Heart left ventricle (tissue), 16 donors: ENCODE results near the gene GMFB. TPM values are rescaled to one million over a fixed set of nuclear protein-coding genes. Genes with fewer than 3 reads are reported as not detected.

ENCODE experiments used
- ATAC-seq, 4 donors: fragments of 200-7000 bp; cut with Tn5 transposase; one replicate each; pipeline ENCODE4 v1.9.1; 2020 to 2022; ENCODE audit warnings: moderate library complexity in 4 of 4, mild to moderate bottlenecking in 3 of 4, moderate number of reproducible peaks in 1 of 4
- DNase-seq, 5 donors: peaks; one replicate each; pipeline ENCODE4 v3.0.0-alpha.2; 2020
- H3K27ac ChIP-seq, 12 donors: fragments of 200-600 bp; sonication (generic) in 4 of 12; one replicate each; pipeline versions ENCODE4 v1.5.0 to v1.8.0; 2016 to 2022; ENCODE audit warnings: mild to moderate bottlenecking in 2 of 12
- H3K27me3 ChIP-seq, 9 donors: fragments of 200-600 bp; sonication (generic) in 2 of 9; one replicate each; pipeline versions ENCODE4 v1.5.1 to v1.8.0; 2016 to 2022; ENCODE audit warnings: mild to moderate bottlenecking in 3 of 9
- H3K36me3 ChIP-seq, 9 donors: fragments of 200-600 bp; sonication (generic) in 2 of 9; one replicate each; pipeline versions ENCODE4 v1.5.0 to v1.8.0; 2018 to 2022; ENCODE audit warnings: mild to moderate bottlenecking in 2 of 9
- H3K4me1 ChIP-seq, 12 donors: fragments of 200-600 bp; sonication (generic) in 4 of 12; one replicate each; pipeline versions ENCODE4 v1.5.0 to v1.8.0; 2016 to 2022; ENCODE audit warnings: mild to moderate bottlenecking in 3 of 12
- H3K4me3 ChIP-seq, 12 donors: fragments of 200-600 bp; sonication (generic) in 4 of 12; one replicate each; pipeline versions ENCODE4 v1.5.0 to v1.8.0; 2017 to 2022; ENCODE audit warnings: mild to moderate bottlenecking in 9 of 12, moderate library complexity in 4 of 12
- H3K9me3 ChIP-seq, 12 donors: fragments of 200-600 bp; sonication (generic) in 4 of 12; one replicate each; pipeline versions ENCODE4 v1.5.0 to v1.8.0; 2016 to 2022; ENCODE audit warnings: mild to moderate bottlenecking in 1 of 12
- POLR2A ChIP-seq, 2 donors: fragments of 450-650 bp; IDR thresholded peaks; one replicate each; pipeline ENCODE4 v1.6.1; 2017; ENCODE audit warnings: antibody characterized with exemption in 2 of 2, mild to moderate bottlenecking in 2 of 2, moderate library complexity in 2 of 2
- WGBS, 4 donors: extraction: QIAGEN DNeasy Blood & Tissue Kit in 2 of 4; methylation state at CpG; one replicate each; pipeline versions ENCODE4 v1.1.5 to v1.1.7; 2013 to 2018; 5-methylcytosine and 5-hydroxymethylcytosine counted together
- intact Hi-C, 10 donors: fragments of 100-400 bp; cut with DNase I; formaldehyde crosslinking; loops; one replicate each; pipeline versions ENCODE4 v1.11.1 to v1.14.2; 2022
- polyA plus RNA-seq, 2 donors: library from polyadenylated mRNA; stranded (reverse); fragments of 200-250 nt; gene quantifications; one replicate each; pipeline ENCODE4 v1.2.3, GENCODE V29; 2013
- total RNA-seq, 9 donors: library from RNA; depleted of rRNA in 2 of 9; stranded (reverse); fragments of >200 nt in 2 of 9; fragmentation: NEBNext Ultra II Directional in 3 of 9; extraction: Animal tissue kit (Norgen Biotek cat#: 25700) in 3 of 9; gene quantifications; one replicate each; pipeline versions ENCODE4 v1.1.0 to v1.2.4, GENCODE V29; 2016 to 2023
- TF ChIP-seq, protein P1 (sequence below), 12 donors: fragments of 200-600 bp; sonication (generic) in 4 of 12; IDR thresholded peaks; one replicate each; pipeline versions ENCODE4 v1.5.0 to v1.8.0; 2018 to 2022; ENCODE audit warnings: antibody characterized with exemption in 12 of 12, mild to moderate bottlenecking in 5 of 12
- donor health status: ischemic (EF 13 %, LVEDD 7.1; RV severe dilation, severe dysfunction).
- donor health status: healthy with polysubstance abuse.
- donor health status: DM: no; HTN: yes; CAD: no.
- donor health status: DM: no; HTN: no; CAD: no.
- donor health status: ischemic (EF 25% LVEDD 6.9; RV normal size, moderate dysfunction).
- donor health status: ischemic (EF 25% LVEDD 5.7; RV mildly dilated, moderate dysfunction).
- donor health status: healthy.
- donor health status: DM: yes; HTN: yes; CAD: no.
- donor health status: ischemic (EF 35%, LVEDD 5.7; RV mildly dilated, moderate dysfunction).
- donor health status: nonischemic (EF 11% LVEDD 7.7; RV severe dilation, severe dysfunction).
- donor health status: DM: yes; HTN: yes; CAD: no.
- donor health status: PGD.
- donor health status: ischemic (EF 29% LVEDD 5.4; RV normal size, mild dysfunction).
- donor health status: nonischemic (EF 23%, LVEDD 6.1; RV moderate dilation, normal function).

Gene GMFB
- total and polyA plus RNA-seq, 11 donors, result 5.0 to 35.8 (median 26.0) TPM

DNA sequence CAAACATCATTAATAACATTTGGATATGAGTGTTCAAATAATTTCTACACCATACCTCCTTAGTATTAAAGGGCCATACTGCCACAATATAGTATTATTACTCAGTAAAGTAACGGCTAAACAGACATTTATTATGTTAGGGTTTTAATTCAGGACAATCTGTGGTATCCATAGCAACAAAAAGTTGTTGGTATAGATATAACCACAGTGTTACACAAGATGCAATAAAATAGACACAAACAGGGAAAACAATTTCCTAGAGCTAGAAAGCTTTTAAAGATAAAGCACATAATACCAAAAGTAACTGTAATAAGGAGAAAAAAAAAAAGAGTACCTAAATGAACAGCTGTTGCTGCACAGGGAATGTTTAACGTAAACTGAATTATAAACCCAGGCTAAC is 63.7 kb downstream of the GMFB start:
- Histone ChIP-seq H3K36me3 (peaks cover 0 to 77% (median 65%) of the 10 kb centered on the region in 9 donors), H3K4me3 (no peak overlapping the region), H3K4me1 (peaks cover 0 to 18% (median 0%) of the 10 kb centered on the region in 12 donors), H3K27me3 (no peaks in the 10 kb centered on the region), H3K27ac (no peak overlapping the region), H3K9me3 (no peaks in the 10 kb centered on the region)
- 73 to 95% (median 94%) methylated on average over 2 of the region's 2 CpGs for WGBS, 4 donors
- TF ChIP-seq, protein P1, sequence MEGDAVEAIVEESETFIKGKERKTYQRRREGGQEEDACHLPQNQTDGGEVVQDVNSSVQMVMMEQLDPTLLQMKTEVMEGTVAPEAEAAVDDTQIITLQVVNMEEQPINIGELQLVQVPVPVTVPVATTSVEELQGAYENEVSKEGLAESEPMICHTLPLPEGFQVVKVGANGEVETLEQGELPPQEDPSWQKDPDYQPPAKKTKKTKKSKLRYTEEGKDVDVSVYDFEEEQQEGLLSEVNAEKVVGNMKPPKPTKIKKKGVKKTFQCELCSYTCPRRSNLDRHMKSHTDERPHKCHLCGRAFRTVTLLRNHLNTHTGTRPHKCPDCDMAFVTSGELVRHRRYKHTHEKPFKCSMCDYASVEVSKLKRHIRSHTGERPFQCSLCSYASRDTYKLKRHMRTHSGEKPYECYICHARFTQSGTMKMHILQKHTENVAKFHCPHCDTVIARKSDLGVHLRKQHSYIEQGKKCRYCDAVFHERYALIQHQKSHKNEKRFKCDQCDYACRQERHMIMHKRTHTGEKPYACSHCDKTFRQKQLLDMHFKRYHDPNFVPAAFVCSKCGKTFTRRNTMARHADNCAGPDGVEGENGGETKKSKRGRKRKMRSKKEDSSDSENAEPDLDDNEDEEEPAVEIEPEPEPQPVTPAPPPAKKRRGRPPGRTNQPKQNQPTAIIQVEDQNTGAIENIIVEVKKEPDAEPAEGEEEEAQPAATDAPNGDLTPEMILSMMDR (IDR thresholded peaks at IDR 0.05), result no peak
- TF ChIP-seq POLR2A (IDR thresholded peaks at IDR 0.05), result no peak
- DNase-seq, result no peak
- no peak for ATAC-seq
- intact Hi-C loops, result no loop called here

Other genes starting within 250 kb of the GMFB start
- gene CDKN3, start 92.0 kb downstream of the GMFB start, total RNA-seq, result 10 to 100 TPM in 1 of 9 donors, 1 to 10 TPM in 8; 1.9 to 25.5 (median 4.3) TPM
- gene CDKN3, start 92.0 kb downstream of the GMFB start, polyA plus RNA-seq, result 1 to 10 TPM; 4.4 to 5.1 TPM
- gene CNIH1, start 47.6 kb downstream of the GMFB start, total RNA-seq, result 100 to 1,000 TPM in 3 of 9 donors, 10 to 100 TPM in 6; 71.5 to 143 (median 94.5) TPM
- 100 to 1,000 TPM in 1 of 2 donors, 10 to 100 TPM in 1; 40.3 to 190 TPM for gene CNIH1, start 47.6 kb downstream of the GMFB start, polyA plus RNA-seq
- 10 to 100 TPM; 10.6 to 28.2 (median 16.6) TPM for gene CGRRF1, start 20.9 kb upstream of the GMFB start, total RNA-seq
- gene CGRRF1, start 20.9 kb upstream of the GMFB start, polyA plus RNA-seq, result 10 to 100 TPM; 15.7 to 17.7 TPM
- gene SAMD4A, start 78.1 kb upstream of the GMFB start, total RNA-seq, result 100 to 1,000 TPM in 8 of 9 donors, 10 to 100 TPM in 1; 95.7 to 247 (median 159) TPM
- 10 to 100 TPM; 45.0 to 63.6 TPM for gene SAMD4A, start 78.1 kb upstream of the GMFB start, polyA plus RNA-seq